Left ventricle myocardium superior (tissue), 1 donor: Measurements from ENCODE around the gene HAUS8. TPM values are rescaled to one million over a fixed set of nuclear protein-coding genes. Genes with fewer than 3 reads are reported as not detected.

Experiments used
- ATAC-seq: fragments of 200-7000 bp; cut with Tn5 transposase; one replicate; pipeline ENCODE4 v1.9.1; 2020; ENCODE audit warnings: mild to moderate bottlenecking, moderate library complexity
- DNase-seq: peaks from one replicate; pipeline ENCODE4 v3.0.0-alpha.2; 2020
- intact Hi-C: fragments of 100-400 bp; cut with micrococcal nuclease; formaldehyde crosslinking; loops from one replicate; pipeline ENCODE4 v1.11.0; 2022
- total RNA-seq: library from RNA; stranded (reverse); fragmentation: NEBNext Ultra II Directional; extraction: Animal tissue kit (Norgen Biotek cat#: 25700); gene quantifications from one replicate; pipeline ENCODE4 v1.2.1, GENCODE V29; 2021
- donor health status: DM: no; HTN: yes; CAD: no; lungs with severe emphysema.

Gene HAUS8
- total RNA-seq, 1 donor from 2014 or later, result 6.1 TPM

GRCh38 chr19:17078036-17078919 lies 3.0 kb upstream of the HAUS8 start:
- intact Hi-C loops, result no loop called here
- ATAC-seq, result no peak
- no peak for DNase-seq

- ATAC-seq (no peak), DNase-seq (no peak)
- intact Hi-C loops, result no loop called here
Measured at GRCh38 chr19:17077447-17078028, 2.3 kb upstream of the HAUS8 start.

GRCh38 chr19:17076543-17076991 lies 1.3 kb upstream of the HAUS8 start:
- ATAC-seq, result no peak
- intact Hi-C loops, result no loop called here
- no peak for DNase-seq

- DNase-seq (peak; percentile 52), ATAC-seq (no peak)
- intact Hi-C loops, result no loop called here
Measured at GRCh38 chr19:17075864-17076542, 751 bp upstream of the HAUS8 start.

- ATAC-seq (no peak), DNase-seq (no peak)
- intact Hi-C loops, result no loop called here
Measured at GRCh38 chr19:17074634-17075034, 618 bp downstream of the HAUS8 start.

GRCh38 chr19:17073869-17074633 lies 1.2 kb downstream of the HAUS8 start:
- intact Hi-C loops, result no loop called here
- ATAC-seq (no peak), DNase-seq (peak; percentile 2)

GRCh38 chr19:17070912-17071311 lies 4.3 kb downstream of the HAUS8 start:
- intact Hi-C loops, result no loop called here
- DNase-seq (no peak), ATAC-seq (no peak)

- ATAC-seq, result no peak
- intact Hi-C loops, result no loop called here
Measured at GRCh38 chr19:17070421-17070820, 4.8 kb downstream of the HAUS8 start.

GRCh38 chr19:17069193-17069592 lies 6.1 kb downstream of the HAUS8 start:
- DNase-seq (peak; percentile 12), ATAC-seq (no peak)
- intact Hi-C loops, result loop anchor here (5.0 kb wide), 1 partner anchor 218 kb away; no protein-coding TSS in a partner anchor

More at GRCh38 chr19:17070421-17070820, 4.8 kb downstream of the HAUS8 start:
- peak; percentile 16 for DNase-seq

GRCh38 chr19:17063428-17063827 lies 11.8 kb downstream of the HAUS8 start:
- ATAC-seq, result no peak
- intact Hi-C loops, result no loop called here
- no peak for DNase-seq

GRCh38 chr19:17061691-17062090 lies 13.6 kb downstream of the HAUS8 start:
- intact Hi-C loops, result no loop called here

GRCh38 chr19:17061205-17061604 lies 14.0 kb downstream of the HAUS8 start:
- intact Hi-C loops, result no loop called here
- DNase-seq, result no peak
- ATAC-seq, result no peak

More at GRCh38 chr19:17061691-17062090, 13.6 kb downstream of the HAUS8 start:
- no peak for ATAC-seq
- peak; percentile 7 for DNase-seq

- ATAC-seq, result no peak
- DNase-seq, result no peak
- intact Hi-C loops, result no loop called here
Measured at GRCh38 chr19:17060802-17061201, 14.4 kb downstream of the HAUS8 start.

- DNase-seq (no peak), ATAC-seq (no peak)
- intact Hi-C loops, result no loop called here
Measured at GRCh38 chr19:17058236-17058635, 17.0 kb downstream of the HAUS8 start.

GRCh38 chr19:17055636-17056035 lies 19.6 kb downstream of the HAUS8 start:
- ATAC-seq, result no peak
- no peak for DNase-seq
- intact Hi-C loops, result no loop called here

- intact Hi-C loops, result loop anchor here (5.0 kb wide), 1 partner anchor 282 kb away; no protein-coding TSS in a partner anchor
Measured at GRCh38 chr19:17054746-17055145, 20.5 kb downstream of the HAUS8 start.

GRCh38 chr19:17052439-17052838 lies 22.8 kb downstream of the HAUS8 start:
- peak; percentile 51 for ATAC-seq
- no peak for DNase-seq
- intact Hi-C loops, result loop anchor here (5.0 kb wide), 1 partner anchor 280 kb away; no protein-coding TSS in a partner anchor

More at GRCh38 chr19:17054746-17055145, 20.5 kb downstream of the HAUS8 start:
- ATAC-seq, result no peak
- DNase-seq, result no peak

GRCh38 chr19:17049711-17050280 lies 25.5 kb downstream of the HAUS8 start:
- ATAC-seq (no peak), DNase-seq (no peak)
- intact Hi-C loops, result loop anchor here (5.0 kb wide), 1 partner anchor 277 kb away; no protein-coding TSS in a partner anchor
